Left colon (tissue), 2 donors: ENCODE data around the gene DUS1L. TPM values are rescaled to one million over a fixed set of nuclear protein-coding genes. Genes with fewer than 3 reads are reported as not detected.

ENCODE experiments used
- ATAC-seq: fragments of 200-7000 bp; cut with Tn5 transposase; one replicate; pipeline ENCODE4 v1.9.1; 2020; ENCODE audit warnings: mild to moderate bottlenecking, moderate library complexity
- DNase-seq, 2 donors: peaks; one replicate each; pipeline ENCODE4 v3.0.0-alpha.2; 2020
- intact Hi-C, 2 donors: fragments of 100-400 bp; cut with DNase I in 1 of 2; cut with micrococcal nuclease in 1 of 2; formaldehyde crosslinking; loops; one replicate each; pipeline versions ENCODE4 v1.11.2 to v1.14.0; 2022; cut with DNase I, micrococcal nuclease
- total RNA-seq, 2 donors: library from RNA; stranded (reverse); fragmentation: NEBNext Ultra II Directional; extraction: Animal tissue kit (Norgen Biotek cat#: 25700); gene quantifications; one replicate each; pipeline ENCODE4 v1.2.1, GENCODE V29; 2021
- donor health status: DM: no; HTN: no; CAD: no.
- donor health status: DM: yes; HTN: yes; CAD: no.

Gene DUS1L
- total RNA-seq, 2 donors from 2014 or later, result 127 to 146 TPM

DNA sequence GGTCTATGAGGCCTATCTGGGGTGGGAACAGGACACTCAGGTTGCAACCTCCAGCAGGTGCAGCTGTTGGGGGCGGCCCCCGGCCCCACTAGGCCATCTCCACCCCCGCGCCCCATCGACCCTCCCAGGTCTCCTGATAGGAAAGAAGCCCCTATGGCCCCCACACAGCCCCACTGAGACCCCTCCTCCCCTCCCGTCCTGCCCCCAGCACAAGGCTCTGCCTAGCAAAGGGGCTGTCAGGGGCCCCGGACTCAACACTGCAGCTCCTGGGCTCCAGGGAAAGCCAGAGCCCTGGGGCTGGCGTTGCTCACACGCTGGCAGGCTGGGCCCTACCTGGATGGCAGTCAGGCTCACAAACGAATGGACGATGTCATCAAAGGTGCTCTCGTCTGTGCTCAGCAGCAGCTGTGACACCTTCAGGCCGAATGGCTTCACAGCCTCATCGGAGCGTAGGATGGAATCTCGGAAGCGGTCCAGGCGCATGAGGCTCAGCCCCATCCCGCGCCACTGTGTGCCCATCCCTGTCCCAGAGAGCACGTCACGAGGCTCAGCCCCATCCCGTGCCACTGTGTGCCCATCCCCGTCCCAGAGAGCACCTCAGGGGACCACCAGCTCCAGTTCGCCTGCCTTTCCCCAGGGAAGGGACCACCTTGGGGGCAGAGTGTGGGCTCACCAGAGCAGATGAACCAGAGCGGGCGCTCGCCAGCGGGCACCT lies 25.1 kb upstream of the DUS1L start:
- intact Hi-C loops, result no loop called here
- DNase-seq (no peak), ATAC-seq (no peak)

DNA sequence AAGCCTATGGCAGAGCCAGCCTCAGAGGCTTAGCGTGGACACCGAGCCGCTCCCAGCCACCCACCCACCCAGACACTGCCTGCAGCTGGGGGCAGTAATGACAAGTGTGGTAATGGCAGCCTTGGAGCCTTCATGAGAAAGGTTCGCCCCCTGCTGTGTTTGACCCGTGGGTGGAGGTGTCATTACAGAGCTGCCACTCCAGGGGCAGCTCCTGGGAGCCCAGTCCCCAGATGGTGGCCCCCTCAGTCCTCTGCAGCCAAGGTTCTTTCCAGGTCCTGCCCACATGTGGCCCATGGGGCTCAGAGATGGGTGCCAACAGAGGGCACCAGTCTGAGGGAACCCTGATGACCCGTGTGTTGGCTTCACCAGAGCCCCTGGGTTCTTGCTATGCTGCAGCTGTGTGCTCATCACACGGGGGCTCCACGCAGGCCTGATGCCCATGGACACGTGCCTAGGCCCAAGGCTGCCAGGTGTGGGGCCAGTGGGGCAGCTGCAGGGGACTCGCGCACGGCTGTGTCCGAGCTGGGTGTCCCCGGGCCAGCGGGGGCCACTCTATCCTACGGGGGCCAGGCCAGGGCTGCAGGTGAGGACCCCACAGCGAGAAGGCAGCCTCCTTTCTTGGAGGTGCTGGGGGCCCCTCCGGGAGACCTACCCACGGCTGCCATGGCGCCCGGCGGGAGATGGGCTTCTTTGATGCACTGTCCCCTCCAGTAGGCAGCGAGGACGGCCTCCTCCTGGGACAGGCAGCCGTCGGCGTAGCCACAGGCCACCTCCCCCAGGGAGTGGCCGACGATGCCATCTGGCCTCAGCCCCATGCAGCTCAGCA lies 24.3 kb upstream of the DUS1L start:
- DNase-seq (no peak), ATAC-seq (no peak)
- intact Hi-C loops, result no loop called here

- DNase-seq, result no peak
- intact Hi-C loops, result no loop called here
- no peak for ATAC-seq
Measured at GRCh38 chr17:82088838-82089722, 23.5 kb upstream of the DUS1L start.

DNA sequence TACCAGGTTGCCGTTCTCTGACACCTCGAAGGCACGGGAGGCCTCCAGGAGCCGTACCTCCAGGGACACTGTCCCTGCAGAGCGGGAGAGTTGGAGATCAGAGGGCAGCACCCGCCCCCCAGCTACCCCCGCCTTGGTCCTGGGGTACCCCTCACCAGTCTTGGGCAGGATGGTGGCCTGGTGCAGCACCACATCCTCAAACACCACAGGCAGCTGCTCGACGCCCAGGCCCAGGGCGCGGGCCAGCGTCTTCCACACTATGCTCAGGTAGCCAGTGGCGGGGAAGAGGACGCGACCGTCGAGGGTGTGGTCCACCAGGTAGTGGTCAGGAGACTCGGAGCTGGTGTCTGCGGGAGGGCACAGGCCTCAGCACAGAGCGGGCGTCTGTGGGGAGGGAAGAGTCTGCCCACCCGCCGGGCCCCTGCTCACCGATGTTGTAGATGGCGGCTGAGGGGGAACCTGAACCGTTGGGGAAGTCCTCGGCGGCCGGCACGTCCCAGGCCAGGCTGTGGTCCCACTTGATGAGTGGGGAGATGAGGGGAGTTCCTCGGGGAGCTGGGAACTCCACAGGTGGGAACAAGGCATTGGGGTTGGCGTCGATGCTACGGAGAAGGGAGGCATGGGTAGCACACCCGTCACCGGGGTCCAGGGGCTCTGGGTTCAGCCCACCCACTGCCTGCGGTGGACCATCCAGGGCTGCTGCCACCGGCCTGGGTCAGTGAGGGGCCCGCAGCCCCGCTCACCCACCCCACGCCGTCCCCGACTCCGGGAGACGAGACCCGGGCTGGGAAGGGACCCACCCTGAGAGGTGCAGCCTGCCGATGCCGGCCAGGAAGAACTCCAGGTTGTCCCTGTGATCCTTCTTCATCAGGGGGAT lies 22.6 kb upstream of the DUS1L start:
- intact Hi-C loops, result no loop called here
- no peak for DNase-seq
- ATAC-seq, result no peak

DNA sequence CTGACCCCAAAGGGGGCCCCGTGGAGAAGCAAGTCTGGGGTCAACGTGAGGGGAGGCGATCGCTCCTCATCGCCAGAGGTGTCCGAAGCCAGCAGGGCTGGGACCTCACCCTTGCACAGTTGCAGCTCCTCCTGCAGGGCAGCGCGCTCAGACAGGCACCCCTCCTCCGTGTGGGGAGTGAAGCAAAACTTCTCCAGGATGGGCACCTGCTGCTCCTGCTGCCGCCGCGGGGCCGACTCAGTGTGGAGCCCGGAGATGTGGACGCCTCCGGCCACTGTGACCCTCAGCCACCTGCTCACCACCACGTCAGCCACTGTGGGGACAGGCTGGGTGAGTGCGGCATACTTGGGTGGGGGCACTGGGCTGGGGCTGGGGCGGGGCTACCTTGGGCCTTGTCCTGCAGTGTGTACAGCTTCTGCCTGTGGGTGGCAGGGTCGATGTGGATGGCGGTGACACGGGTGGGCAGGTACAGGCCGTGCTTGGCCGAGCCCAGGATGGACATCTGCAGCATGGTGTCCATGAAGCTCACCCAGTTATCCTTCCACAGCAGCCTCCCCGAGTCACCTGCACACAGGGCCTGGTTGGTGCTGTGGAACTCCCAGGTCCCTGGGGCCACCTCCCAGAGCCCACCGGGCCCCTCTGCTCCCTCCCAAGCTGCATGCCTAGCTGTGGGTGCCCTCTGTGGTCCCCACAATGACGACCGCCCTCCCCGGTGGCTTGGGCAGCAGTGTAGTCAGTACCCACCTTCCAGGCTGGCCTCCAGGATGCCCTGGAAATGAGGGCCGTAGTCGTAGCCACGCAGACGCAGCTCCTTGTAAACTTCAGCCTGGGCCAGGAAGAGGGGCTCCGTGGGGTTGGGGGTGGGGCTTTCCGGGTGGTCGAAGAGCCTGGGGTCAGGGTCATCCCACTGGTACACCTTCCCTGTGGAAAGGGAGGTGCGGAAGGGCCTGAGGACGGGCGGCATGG lies 21.6 kb upstream of the DUS1L start:
- intact Hi-C loops, result no loop called here
- no peak for ATAC-seq

DNA sequence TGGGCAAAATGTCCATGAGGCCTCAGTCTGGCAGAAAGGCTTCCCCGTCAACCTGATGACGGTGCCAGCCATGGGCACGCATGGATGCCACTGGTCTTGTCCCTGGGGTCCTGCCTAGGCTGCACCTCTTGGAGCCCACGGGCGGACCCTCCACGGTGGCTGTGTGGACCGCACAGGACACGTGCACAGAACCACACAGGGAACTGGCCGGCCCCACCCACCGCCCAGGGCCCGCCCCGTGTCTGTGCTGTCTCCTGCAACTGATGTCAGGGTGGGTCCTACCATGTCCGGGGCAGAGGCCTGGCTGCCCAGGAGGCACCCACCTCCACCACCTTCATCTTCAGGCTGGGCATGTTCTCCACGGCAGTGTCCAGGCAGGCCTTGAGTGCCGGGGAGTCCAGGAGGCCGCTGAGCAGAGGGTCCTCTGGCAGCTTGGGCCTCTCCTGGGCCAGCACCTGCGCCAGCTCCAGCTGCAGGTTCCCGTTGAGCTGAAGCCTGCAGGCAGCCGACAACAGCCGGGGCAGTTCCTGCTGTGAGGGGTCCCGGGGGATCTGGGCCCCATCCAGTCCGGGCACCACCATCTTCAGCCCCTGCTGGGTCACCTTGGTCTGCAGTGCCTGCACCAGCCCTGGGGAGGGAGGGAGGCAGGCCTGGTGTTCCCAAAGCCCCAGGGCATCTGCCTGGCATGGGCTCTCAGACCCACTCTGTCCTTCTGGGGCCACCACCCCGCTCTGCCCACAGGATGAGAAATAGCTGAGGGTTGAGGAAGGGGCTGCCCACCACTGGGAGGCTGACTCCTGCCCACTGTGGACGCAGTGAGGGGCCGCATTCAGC lies 20.5 kb upstream of the DUS1L start:
- DNase-seq, result no peak
- peak; percentile 6 for ATAC-seq
- intact Hi-C loops, result no loop called here

More for the DNA sequence above, 21.6 kb upstream of the DUS1L start:
- no peak for DNase-seq

DNA sequence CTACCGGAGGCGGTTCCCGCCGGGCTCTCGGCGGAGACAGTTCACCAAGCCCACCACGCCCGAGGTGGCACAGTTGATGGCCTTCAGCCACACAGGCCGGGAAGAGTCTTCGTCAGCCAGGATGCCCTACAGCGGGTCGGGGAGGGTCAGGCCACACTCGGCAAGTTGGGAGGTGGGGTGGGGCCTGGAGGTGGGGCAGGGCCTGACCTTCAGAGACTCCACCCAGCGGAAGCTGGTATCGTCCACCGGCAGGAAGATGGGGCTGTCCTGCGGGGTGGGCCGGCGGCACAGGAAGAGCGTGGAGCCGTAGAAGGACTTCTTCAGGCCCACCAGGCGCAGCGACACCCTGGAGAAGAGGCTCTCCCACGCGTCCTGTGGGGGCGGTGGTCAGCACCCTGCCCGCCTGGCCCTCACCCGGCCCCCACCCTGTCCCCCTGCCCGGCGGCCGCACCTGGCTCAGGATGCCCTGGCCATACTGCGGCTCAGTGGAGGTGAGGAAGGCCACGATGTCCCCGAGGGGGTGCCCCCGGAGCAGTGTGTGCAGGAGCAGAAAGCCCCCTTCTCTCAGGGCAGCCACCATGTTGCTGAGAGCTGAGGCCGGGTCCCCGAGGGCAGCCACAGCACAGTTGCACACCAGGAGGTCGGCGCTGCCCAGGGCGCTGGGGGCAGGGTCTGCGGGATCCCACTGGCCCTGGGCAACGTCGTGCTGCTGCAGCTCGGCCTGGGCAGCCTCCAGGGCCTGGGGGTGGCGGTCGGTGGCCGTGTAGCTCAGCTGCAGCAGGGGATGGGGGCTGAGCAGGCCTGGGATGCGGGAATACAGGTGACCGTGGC lies 19.6 kb upstream of the DUS1L start:
- intact Hi-C loops, result no loop called here
- DNase-seq, result no peak
- ATAC-seq, result no peak

DNA sequence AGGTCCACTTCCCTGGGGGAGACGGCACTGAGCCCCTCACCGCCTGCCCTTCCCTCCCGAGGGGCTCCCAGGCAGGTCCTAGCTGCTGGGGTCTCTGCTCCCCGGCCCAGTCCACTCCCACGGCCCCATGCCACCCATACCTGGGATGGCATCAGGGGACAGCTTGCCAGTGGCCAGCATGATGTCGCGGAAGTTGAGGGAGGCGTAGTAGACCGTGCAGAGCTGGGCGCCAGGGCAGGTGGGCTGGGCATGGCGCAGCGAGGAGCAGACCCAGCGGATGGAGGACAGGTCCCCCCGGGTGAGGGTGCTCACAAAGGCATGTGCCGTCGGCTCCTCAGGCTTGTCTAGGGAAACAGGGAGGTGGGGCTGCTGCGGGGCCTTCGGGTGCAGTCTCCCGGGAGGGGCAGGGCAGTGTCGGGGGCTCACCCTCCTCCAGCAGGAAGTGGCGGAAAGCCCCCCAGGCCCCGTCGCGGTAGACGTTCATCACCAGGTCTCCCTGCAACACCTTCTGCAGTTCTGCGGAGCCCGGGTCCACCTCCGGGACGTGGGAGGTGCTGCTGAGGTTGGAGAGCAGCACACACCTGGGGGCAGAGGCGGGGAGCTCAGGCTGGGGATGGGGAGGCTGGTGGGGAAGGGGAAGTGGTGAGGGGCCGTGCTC lies 18.9 kb upstream of the DUS1L start:
- ATAC-seq (no peak), DNase-seq (no peak)
- intact Hi-C loops, result no loop called here

DNA sequence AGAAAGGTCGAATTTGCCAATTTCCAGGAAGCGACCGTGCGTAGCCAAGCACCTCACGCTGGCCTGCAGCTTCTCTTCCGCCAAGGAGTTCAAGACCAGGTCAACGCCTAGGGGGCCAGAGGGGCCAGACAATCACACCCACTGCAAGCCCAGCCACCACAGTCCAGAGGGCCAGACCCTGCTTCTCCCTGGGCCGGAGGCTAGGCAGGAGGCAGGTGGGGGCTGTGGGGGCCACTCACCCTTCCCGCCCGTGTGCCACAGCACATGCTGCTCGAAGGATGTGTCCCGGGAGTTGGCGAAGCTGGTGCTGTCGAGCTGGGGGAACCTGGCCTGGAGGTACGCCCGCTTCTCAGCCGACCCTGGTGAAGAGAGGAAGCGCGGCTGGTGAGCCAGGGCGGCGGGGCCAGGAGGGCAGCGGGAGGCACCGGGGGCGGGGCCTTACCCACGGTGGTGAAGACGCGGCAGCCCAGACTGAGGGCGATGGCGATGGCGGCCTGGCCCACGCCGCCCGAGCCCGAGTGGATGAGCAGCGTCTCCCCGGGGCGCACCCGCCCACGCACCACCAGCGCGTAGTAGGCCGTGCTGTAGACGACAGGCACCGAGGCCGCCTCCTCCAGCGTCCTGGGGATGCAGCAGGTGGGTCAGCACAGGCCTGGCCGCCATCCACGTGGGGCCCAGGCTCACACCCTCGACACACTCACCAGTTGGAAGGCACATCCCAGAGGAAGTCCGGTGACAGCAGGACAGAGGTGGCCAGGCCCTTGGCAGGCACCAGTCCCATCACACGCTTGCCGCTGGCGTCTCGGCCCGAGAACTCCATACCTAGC lies 18.1 kb upstream of the DUS1L start:
- intact Hi-C loops, result no loop called here

GRCh38 chr17:82083009-82083408 lies 17.4 kb upstream of the DUS1L start:
- DNase-seq (no peak), ATAC-seq (no peak)
- intact Hi-C loops, result no loop called here

More for the DNA sequence above, 18.1 kb upstream of the DUS1L start:
- ATAC-seq, result no peak
- DNase-seq, result no peak

DNA sequence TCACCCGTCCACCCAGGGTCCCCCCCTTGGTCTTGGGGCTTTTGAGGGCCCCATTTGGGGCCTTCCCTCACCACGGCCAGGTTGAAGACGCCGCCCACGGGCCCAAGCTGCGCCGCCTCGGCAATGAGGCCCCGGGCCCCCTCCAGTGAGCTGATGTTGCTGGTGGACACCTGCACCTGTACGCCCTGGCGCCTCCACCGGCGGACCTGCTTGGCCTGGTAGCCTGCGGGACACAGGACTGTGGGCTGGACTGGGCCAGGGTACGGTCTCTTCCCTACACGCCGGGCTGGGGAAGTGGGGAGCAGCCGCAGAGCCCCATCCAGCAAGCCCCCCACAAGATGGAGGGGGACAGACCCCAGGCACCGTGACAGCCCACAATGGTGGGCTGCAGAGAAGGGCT lies 16.9 kb upstream of the DUS1L start:
- intact Hi-C loops, result no loop called here
- DNase-seq (no peak), ATAC-seq (no peak)

DNA sequence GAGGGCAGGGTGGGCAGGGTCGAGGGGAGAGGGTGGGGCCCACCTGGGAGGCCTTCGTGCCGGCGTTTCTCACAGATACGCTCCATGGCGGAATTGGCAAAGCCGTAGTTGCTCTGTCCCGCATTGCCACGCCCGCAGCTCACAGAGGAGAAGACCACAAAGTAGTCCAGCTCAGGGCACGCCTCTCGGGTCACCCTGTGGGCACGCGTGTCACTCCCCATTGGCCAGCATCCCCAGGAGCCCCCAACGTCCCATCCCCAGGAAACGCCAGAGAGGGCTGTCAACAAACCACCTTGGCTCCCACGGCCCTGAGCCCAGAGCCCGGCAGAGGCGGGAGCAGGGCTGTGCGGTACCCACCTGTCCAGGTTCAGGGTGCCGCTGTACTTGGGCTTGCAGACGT lies 16.4 kb upstream of the DUS1L start:
- intact Hi-C loops, result no loop called here
- no peak for ATAC-seq
- DNase-seq, result no peak

- DNase-seq (no peak), ATAC-seq (no peak)
- intact Hi-C loops, result no loop called here
Measured at GRCh38 chr17:82081546-82081945, 15.9 kb upstream of the DUS1L start.

- ATAC-seq (no peak), DNase-seq (no peak)
- intact Hi-C loops, result no loop called here
Measured at GRCh38 chr17:82080789-82081464, 15.3 kb upstream of the DUS1L start.
